GM18868 (cell line): ENCODE results near the gene LRRC27.

Source experiments
- ATAC-seq: cut with Tn5 transposase; IDR thresholded peaks from one replicate; pipeline ENCODE4 v1.9.1; 2021; ENCODE audit warnings: mild to moderate bottlenecking, moderate library complexity; ENCODE audit not compliant: unreplicated experiment

LRRC27 gene

GRCh38 chr10:132355297-132355696 lies 23.3 kb downstream of the LRRC27 start:
- ATAC-seq = no peak

- ATAC-seq = no peak
Measured at GRCh38 chr10:132355754-132356153, 23.8 kb downstream of the LRRC27 start.

GRCh38 chr10:132356621-132357195 lies 24.7 kb downstream of the LRRC27 start:
- ATAC-seq = no peak

- no peak for ATAC-seq
Measured at GRCh38 chr10:132357286-132358058, 25.5 kb downstream of the LRRC27 start.

GRCh38 chr10:132359305-132360040 lies 27.5 kb downstream of the LRRC27 start:
- ATAC-seq = no peak

- ATAC-seq = no peak
Measured at GRCh38 chr10:132360766-132361447, 28.9 kb downstream of the LRRC27 start.

- no peak for ATAC-seq
Measured at GRCh38 chr10:132361581-132362101, 29.6 kb downstream of the LRRC27 start.

GRCh38 chr10:132362151-132362611 lies 30.2 kb downstream of the LRRC27 start:
- no peak for ATAC-seq

GRCh38 chr10:132363376-132363775 lies 31.4 kb downstream of the LRRC27 start:
- no peak for ATAC-seq

GRCh38 chr10:132363921-132364593 lies 32.1 kb downstream of the LRRC27 start:
- ATAC-seq = no peak

- no peak for ATAC-seq
Measured at GRCh38 chr10:132364594-132364970, 32.6 kb downstream of the LRRC27 start.

- ATAC-seq = no peak
Measured at GRCh38 chr10:132365102-132365501, 33.1 kb downstream of the LRRC27 start.

- ATAC-seq = no peak
Measured at GRCh38 chr10:132366006-132366405, 34.0 kb downstream of the LRRC27 start.

- ATAC-seq = no peak
Measured at GRCh38 chr10:132366499-132366898, 34.5 kb downstream of the LRRC27 start.

GRCh38 chr10:132368391-132368790 lies 36.4 kb downstream of the LRRC27 start:
- ATAC-seq = no peak

GRCh38 chr10:132368881-132369635 lies 37.1 kb downstream of the LRRC27 start:
- no peak for ATAC-seq

GRCh38 chr10:132369636-132370185 lies 37.7 kb downstream of the LRRC27 start:
- ATAC-seq = no peak

- no peak for ATAC-seq
Measured at GRCh38 chr10:132370426-132371340, 38.7 kb downstream of the LRRC27 start.
